GM19023 (cell line): ENCODE data around the gene HBA2.
"Not testable (repeated sequence)": the region's sequence is repeated elsewhere in the genome, so short reads cannot be mapped to it uniquely, and the experiment has no call there.

Experiments
- ATAC-seq: cut with Tn5 transposase; IDR thresholded peaks from one replicate; pipeline ENCODE4 v1.9.1; 2021; ENCODE audit warnings: mild to moderate bottlenecking, moderate library complexity; ENCODE audit not compliant: unreplicated experiment

HBA2 gene

GRCh38 chr16:154217-155030 is 18.3 kb upstream of the HBA2 start:
- no peak for ATAC-seq

GRCh38 chr16:155031-155398 is 17.7 kb upstream of the HBA2 start:
- ATAC-seq: no peak

- ATAC-seq: no peak
Observed at GRCh38 chr16:159136-159849, 13.4 kb upstream of the HBA2 start.

- not testable (repeated sequence) for ATAC-seq
Observed at GRCh38 chr16:160242-160641, 12.4 kb upstream of the HBA2 start.

GRCh38 chr16:160691-161190 is 11.9 kb upstream of the HBA2 start:
- no peak for ATAC-seq

GRCh38 chr16:162271-162991 is 10.2 kb upstream of the HBA2 start:
- no peak for ATAC-seq

- ATAC-seq: not testable (repeated sequence)
Observed at GRCh38 chr16:163139-163538, 9.5 kb upstream of the HBA2 start.

- not testable (repeated sequence) for ATAC-seq
Observed at GRCh38 chr16:163696-164095, 9.0 kb upstream of the HBA2 start.

- ATAC-seq: not testable (repeated sequence)
Observed at GRCh38 chr16:164134-164823, 8.4 kb upstream of the HBA2 start.

GRCh38 chr16:164827-165538 is 7.7 kb upstream of the HBA2 start:
- no peak for ATAC-seq

GRCh38 chr16:165539-166374 is 6.9 kb upstream of the HBA2 start, which contains the start of gene HBM:
Gene HBM (plus strand): TSS chr16:165978. CDS start chr16:165998, 20 bp downstream.
- no peak for ATAC-seq

- no peak for ATAC-seq
Observed at GRCh38 chr16:166375-167121, 6.1 kb upstream of the HBA2 start.

GRCh38 chr16:167122-167690 is 5.5 kb upstream of the HBA2 start:
- ATAC-seq: no peak

- ATAC-seq: no peak
Observed at GRCh38 chr16:168424-168823, 4.3 kb upstream of the HBA2 start.

- ATAC-seq: no peak
Observed at GRCh38 chr16:169014-169413, 3.7 kb upstream of the HBA2 start.

GRCh38 chr16:170088-170507 is 2.6 kb upstream of the HBA2 start:
- not testable (repeated sequence) for ATAC-seq

GRCh38 chr16:170788-171187 is 1.9 kb upstream of the HBA2 start:
- ATAC-seq: no peak

GRCh38 chr16:173211-173854 is 657 bp downstream of the HBA2 start:
- not testable (repeated sequence) for ATAC-seq
